ENCODE data around the gene PAPOLB.
A peak's percentile ranks its signal among the peaks of the same experiment; 100 is the strongest.
"Not testable (repeated sequence)": the region's sequence is repeated elsewhere in the genome, so short reads cannot be mapped to it uniquely, and the experiment has no call there.

The PAPOLB gene

DNA sequence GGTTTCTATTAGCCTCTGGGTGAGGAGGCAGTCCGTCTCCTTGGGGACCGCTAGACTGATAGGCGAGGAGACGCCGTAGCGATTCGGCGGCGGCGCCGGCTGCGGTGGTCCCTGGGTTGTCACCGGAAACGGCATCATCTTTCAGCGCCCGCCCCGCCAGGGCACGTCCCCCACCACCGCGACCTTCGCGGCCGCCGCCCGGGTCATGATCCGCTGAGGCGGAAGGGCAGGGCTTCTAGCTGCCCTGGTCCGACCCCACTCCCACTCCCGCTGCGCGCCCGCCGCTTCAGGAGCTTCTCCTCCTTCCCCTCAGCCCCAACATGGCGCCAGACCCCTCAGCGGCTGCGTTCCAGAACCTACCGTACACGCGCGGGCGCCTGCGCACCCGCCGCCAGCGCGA lies at the start of gene PAPOLB:
Gene PAPOLB, minus strand, starts transcription at position 358 of the 400 bp plus-strand sequence. Its CDS starts 220 bp downstream, at position 138.
- DNase-seq (ENCODE audit: insufficient read length, low spot score) (no peak), FAIRE-seq (no peak)

DNA sequence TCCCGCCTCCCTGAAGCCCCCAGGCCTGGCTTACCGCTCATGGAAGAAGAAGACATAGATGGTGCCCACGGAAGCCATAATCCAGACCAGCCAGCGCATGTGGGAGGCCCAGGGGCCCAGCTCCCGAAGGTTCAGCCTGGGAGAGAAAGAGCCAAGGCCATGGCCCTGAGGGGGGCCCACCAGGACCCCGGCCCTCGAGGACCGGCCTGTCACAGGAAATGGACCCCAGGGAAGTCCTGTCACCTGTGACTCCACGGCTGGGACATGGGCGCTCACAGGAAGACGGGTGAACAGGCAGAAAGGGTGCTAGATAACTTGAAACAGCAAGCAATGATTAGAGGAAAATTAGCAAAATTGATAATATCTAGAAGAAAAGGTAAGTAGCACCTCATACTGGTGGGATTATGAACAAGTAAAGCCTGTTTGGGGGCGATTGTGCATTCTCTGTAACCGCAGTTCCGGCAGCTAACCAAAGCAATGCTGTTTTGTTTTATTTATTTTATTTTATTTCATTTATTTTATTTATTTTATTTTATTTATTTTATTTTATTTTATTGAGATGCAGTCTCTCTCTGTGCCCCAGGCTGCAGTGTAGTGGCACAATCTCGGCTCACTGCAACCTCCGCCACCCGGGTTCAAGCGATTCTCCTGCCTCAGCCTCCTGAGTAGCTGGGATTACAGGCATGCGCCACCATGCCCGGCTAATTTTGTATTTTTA lies 49.4 kb upstream of the PAPOLB start:
- no peak for FAIRE-seq
- no peak for DNase-seq (ENCODE audit: insufficient read length, low spot score)

DNA sequence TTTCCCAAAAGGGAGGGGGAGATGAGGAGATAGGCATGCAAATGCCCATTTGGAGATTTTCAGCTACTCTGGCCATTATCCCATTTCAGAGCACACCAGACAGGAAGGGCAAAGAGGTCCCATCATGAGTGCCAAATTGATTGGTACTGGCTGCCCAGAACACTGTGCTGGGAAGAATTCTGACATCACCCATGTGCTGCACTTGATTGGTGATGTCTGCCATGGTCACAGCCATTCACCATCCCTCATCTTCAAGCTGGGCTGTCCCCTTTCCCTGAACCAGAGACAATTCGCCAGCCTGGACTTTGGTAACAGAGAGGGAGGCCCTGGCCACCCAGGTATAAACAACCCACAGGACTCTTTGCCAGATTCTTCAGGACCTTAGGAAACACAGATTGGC lies 44.9 kb upstream of the PAPOLB start:
- FAIRE-seq (no peak), DNase-seq (ENCODE audit: insufficient read length, low spot score) (no peak)

DNA sequence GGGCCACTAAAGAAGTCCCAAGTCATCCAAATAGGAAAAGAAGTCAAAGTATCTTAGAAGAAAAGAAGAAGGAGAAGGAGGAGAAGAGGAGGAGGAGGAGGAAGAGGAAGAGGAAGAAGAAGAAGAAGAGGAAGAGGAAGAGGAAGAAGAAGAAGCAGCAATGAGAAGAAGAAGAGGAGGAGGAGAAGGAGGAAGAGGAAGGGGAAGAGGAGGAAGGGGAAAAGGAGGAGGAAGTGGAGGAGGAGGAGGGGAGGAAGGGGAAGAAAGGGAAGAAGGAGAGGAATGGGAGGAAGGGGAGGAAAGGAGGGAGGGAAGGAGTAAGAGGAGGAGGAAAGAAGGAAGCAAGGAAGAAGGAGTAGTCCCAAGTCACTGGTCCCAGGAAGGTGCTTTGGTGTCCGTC lies 43.3 kb upstream of the PAPOLB start:
- FAIRE-seq: no peak
- DNase-seq (ENCODE audit: insufficient read length, low spot score): no peak

DNA sequence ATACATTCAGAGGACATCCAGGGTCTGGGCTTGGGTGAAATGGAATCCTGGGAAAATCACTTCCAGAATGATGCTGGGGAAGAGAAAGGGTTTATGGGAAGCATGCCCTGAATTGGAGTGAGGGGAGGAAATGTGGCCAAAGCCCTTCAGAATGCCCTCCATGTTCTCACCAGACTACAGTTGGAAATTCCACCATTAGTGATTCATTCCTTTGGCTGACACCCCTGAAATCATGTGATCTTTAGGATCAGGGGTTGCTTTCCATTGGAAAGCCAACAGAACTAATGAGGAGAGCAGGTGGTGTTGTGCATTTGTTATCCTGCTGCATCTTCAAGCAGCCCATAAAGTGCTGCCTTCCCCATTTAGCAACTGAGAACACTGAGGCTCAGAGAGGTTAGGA lies 42.5 kb upstream of the PAPOLB start:
- no peak for FAIRE-seq
- DNase-seq (ENCODE audit: insufficient read length, low spot score): no peak

DNA sequence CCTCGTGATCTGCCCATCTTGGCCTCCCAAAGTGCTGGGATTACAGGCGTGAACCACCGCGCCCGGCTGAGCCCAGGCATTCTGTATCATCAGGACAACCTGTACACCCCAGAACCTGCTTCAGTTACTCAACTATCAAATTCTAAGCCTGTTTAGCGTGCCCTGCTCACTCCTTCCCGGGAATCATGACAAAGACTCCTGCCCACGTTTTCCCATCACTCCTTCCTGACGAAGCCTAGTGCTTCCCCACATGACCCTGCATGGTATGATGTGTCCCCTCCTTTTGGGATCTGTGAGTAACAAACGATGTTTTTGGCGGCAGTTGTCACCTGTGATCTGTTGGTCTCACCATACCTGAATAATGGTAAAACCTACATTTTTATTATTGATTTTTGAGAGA lies 33.9 kb upstream of the PAPOLB start:
- no peak for DNase-seq (ENCODE audit: insufficient read length, low spot score)
- FAIRE-seq: no peak

DNA sequence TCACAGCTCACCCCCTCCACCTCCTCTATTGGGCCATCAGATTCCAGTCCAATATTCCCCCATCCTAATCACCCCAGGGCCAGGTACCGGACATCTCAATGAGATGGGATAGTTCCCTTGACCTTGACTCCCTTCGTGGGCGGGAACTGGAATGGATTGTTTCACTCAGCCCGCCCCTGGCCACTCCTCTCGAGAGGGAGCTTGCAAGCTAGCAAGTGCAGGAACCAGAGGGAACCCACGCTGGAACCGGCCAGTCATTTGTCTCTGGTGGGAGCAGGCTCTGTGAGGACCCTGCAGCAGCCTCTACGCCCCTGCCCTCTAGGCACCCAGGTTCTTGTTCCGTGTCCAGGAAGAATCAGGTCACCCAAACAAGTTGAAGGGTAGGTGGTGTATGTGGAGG lies 32.7 kb upstream of the PAPOLB start:
- DNase-seq (ENCODE audit: insufficient read length, low spot score): no peak
- no peak for FAIRE-seq

DNA sequence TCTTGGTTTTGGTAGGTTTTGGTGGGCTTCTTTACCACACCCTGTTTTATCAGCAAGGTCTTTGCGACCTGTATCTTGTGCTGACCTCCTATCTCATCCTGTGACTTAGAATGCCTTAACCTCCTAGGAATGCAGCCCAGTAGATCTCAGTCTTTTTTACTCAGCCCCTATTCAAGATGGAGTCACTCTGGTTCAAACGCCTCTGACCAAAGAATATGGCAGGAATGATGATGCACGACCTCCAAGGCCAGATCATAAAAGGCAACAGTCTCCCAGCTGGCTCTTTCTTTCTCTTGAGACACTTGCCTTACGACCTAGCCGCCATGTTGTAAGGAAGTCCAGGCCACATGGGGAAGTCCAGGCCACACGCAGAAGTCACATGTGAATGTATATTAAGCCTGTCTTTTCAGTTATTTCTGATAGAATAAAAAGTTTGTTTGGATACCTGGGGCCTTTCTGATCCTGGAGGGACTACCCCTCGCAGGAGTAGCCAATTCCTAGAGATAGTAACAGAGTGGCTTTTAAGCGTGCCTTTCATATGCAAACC lies 32.2 kb upstream of the PAPOLB start:
- FAIRE-seq (no peak), DNase-seq (ENCODE audit: insufficient read length, low spot score) (no peak)

DNA sequence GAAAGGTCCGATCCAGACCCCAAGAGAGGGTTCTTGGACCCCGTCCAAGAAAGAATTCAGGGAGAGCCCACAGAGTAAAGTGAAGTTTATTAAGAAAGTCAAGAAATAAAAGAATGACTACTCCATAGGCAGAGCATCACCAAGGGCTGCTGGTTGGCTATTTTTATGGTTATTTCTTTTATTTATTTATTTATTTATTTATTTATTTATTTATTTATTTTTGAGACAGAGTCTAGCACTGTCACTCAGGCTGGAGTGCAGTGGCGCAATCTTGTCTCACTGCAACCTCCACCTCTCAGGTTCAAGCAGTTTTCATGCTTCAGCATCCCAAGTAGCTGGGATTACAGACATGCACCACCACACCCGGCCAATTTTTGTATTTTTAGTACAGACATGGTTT lies 31.4 kb upstream of the PAPOLB start:
- not testable (repeated sequence) for DNase-seq (ENCODE audit: insufficient read length, low spot score); FAIRE-seq

DNA sequence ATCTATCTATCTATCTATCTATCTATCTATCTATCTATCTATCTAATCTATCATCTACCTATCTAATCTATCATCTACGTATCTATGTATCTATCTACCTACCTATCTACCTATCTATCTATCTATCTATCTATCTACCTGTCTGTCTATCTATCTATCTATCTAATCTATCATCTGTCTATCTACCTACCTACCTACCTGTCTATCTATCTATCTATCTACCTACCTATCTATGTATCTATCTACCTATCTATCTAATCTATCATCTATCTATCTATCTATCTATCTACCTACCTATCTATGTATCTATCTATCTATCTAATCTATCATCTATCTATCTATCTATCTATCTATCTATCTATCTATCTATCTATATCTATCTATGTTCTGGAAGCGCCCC lies 29.7 kb upstream of the PAPOLB start:
- FAIRE-seq; DNase-seq (ENCODE audit: insufficient read length, low spot score): not testable (repeated sequence)

DNA sequence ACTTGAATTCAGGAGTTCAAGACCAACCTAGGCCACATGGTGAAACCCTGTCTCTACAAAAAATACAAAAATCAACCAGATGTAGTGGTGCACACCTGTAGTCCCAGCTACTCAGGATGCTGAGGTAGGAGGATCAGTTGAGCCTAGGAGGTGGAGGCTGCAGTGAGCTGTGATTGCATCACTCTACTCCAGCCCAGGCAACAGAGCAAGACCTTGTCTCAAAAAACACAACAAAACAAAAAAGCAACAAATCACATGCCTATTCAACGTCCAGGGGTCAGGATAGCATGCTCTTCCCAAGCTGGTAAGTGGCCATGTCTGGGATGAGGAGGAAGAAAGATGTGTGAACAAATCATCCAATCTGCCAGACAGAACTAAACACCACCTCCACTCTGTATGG lies 27.9 kb upstream of the PAPOLB start:
- FAIRE-seq: no peak
- no peak for DNase-seq (ENCODE audit: insufficient read length, low spot score)

DNA sequence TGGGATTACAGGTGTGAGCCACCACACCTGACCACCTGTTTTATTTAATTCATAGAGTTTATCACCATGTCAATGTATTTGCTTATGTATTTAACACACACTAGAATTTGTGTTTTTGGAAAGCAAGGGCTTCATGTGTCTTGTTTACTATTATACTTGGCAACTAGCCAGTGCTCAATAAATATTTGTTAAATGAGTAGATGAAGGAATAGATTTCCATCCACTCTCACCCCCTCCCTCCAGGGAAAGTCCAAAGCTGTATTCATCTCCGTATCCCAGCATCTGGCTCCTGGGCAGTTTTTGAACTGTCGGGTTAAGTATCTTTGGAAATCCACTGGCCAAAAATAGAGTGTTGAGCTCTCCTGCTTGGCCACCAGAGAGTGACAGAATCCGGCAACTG lies 26.3 kb upstream of the PAPOLB start:
- FAIRE-seq (no peak), DNase-seq (ENCODE audit: insufficient read length, low spot score) (no peak)

DNA sequence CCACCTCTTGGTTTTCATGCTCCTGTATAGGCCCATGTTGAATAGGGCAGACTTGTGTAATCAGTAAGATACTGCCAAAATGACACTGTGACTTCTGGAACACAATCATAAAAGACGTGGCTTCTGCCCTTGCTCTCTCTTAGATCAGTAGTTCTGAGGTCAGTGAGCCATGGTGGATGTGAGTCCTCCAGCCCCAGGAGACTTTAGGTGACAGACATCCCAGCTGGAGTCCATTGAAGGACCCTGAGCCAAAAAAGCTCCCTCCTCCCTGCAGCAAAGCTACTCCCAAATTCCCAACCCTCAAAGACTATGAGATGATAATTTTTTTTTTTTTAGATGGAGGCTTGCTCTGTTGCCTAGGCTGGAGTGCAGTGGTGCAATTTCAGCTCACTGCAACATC lies 24.8 kb upstream of the PAPOLB start:
- FAIRE-seq (no peak), DNase-seq (ENCODE audit: insufficient read length, low spot score) (no peak)

DNA sequence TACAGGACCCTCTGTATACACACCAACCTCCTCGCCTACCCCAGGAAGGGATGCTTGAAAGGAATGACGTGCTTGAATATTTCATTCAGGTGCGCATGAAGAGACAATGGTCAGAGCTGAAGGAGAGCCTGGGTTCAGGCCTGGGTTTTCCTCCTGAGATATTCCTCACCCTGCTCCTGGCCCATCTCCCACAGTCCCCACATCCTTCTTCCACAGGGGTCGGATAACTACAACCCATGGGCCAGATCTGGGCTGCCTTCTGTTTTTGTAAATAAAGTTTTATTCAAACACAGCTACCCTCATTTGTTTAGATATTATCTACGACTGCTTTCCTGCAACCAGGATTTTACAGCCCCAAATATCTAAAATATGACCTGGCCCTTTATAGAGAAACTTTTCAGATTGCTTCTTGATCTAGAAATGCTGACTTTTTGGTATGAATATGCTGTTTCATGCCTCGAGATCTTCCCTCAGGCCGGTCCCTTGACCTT lies 23.5 kb upstream of the PAPOLB start:
- FAIRE-seq (no peak), DNase-seq (ENCODE audit: insufficient read length, low spot score) (no peak)

DNA sequence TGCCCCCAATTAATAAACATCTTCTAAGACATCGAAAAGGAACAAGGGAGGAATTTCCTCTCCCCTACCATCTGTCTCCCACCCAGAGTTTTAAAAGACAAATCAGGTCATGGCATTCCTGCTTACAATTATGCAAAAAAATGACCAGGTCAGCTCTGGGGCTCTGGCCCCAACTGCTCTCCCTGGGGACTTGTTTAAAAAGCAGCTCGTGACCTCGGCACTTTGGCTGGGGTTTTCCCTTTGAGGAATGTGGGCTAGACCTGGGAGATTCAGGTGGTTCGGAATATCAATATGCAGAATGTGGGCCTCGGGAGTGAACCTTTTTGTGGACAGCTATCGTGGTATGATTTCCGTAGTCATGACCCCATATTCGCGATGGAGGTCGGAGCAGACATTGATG lies 22.3 kb upstream of the PAPOLB start:
- FAIRE-seq (no peak), DNase-seq (ENCODE audit: insufficient read length, low spot score) (no peak)

DNA sequence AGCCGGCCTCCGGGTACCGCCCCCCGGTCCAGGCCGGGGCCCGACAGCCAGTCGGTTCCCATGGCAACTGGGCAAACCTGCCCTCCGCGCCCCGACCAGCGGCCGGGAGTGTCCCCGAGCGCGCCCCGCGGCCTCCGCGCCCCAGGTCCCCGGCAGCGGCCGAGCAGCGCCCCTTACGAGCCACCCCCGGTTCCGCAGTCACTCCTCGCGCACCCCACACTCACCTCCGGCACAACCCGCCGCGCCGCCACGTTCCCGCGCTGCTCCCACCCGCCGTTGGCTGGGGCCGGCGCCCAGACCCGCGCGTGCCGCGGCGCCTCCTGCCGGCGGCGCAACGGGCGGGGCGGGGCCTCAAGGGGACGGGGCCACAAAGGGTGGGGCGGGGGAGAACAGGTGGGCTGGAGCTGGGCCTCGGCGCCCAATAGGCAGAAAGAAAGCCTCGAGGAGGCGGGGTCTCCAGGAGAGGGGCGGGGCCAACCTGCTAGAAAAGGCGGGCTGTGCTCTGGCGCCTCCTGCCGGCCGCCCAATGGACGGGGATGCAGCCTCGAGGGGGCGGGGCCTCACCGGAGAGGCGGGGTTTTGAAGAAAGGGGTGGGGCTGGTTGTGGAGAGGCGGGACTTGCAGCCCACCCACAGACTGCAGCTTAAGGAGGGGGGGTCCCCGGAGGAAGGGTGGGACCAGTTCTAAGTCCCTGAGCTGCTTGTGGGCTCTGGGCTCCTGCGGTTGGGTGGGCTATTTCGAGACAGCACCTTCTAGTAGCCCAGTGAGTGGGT lies 21.7 kb upstream of the PAPOLB start, which contains the start of gene RADIL:
Gene RADIL, minus strand, starts transcription at position 345 of the 773 bp plus-strand sequence. CDS start 5,577 bp downstream, outside the sequence.
- FAIRE-seq: no peak
- peak; percentile 86 for DNase-seq (ENCODE audit: insufficient read length, low spot score)

DNA sequence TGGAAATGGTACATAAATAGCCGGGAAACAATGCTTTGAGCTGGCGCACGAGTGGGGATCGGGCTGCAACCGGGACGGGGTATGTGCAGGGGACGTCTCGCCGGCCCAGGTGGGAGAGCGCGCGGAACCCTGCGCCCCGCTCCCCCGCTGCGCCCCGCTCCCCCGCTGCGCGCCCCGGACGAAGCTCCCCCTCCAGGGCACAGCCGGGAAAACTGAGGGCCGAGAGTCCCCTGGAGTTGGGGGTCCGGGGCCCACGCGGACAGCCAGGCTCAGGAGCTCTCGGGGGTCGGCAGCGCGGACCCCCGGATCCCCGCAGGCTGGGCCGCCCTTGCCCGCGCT lies 21.2 kb upstream of the PAPOLB start:
- DNase-seq (ENCODE audit: insufficient read length, low spot score) (no peak), FAIRE-seq (no peak)

DNA sequence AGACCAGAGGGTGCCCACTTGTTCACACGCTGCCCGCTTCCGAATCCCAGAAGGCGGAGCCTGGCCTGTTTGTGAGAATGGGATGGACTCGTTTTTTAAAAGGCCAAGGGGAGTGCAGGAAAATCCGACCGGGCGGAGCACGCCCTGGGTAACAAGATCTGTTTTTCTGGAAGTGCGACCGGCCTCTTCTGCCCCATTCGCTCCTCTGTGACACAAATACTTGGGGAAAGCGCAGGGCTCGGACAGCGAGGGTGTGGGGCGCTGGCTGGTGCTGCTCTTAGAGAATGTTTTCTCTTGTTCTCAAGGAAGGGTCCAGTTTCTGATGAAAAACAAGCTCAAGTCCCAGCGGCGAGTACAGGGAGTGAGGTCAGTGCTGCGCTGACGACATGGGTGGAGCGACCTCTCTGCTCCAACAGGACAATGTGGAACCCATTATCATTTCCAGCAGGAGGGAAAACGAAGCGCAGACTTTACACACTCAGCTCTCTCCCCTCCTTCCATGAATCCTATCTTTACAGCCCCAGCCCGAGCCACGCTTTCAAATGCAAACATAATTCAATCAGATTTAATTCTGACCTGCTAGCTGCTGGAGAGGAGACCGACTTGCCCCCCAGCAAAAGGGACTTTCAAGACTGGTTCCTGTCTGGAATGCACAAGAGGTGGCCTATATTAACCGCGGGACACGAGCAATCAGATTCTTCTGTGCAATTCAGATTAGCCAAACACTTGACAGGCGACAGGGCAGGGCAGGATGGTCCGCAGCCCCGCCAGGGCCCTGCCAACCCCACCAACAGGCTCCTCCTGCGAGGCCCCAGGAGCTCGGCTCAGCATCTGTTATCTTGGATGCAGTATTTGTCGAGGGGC lies 20.6 kb upstream of the PAPOLB start:
- DNase-seq (ENCODE audit: insufficient read length, low spot score) (no peak), FAIRE-seq (peak; percentile 14)

DNA sequence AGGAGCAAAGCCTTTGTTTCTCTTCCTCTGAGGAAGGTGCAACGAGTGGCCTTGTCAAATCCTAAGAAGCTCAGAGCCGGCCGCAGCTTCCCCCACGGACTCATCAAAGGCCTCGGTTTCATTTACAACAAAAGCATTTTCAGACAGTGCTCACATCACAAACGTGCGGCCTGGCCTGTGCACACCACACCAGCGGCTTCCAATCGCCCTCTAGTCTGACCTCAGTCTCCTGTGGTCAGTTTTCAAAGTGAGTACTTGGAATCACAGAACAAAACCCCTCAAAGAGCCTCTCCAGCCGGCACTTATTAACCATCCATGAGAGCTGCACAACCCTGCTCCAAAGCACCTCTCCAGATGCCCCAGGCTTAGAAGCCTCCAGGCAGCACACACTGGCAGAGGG lies 18.4 kb upstream of the PAPOLB start:
- no peak for FAIRE-seq
- no peak for DNase-seq (ENCODE audit: insufficient read length, low spot score)

DNA sequence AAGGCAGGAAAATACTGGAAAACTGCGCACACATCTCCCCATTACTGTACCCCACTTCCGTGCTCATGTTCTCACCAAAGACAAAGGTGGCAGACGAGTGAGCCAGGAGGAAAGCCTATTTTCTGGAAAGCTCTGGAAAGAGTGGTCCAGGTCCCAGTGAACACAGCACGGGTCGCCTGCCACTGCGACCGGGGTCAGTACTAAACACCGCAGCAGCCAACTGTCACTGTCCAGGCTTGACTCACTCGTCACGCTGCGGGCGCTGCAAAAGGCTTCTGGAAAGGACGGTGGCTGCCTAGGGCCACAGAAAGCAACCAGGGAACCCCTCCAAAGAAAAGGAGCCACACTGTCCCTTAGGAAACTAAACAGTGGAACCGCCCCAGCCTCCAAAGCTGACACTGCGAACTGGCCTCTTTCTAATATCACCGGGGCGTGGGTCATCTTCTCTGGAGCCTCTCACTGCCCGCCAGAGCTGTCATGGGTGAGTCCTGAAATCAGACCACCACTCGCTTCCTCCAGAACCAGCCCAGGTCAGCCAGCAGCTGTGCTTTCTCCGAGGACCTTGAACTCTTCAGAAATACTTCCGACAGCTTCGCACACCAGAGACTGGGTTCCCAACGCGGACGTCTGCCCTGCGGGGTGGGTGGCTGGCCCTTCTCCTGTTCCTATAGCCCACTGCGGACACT lies 17.7 kb upstream of the PAPOLB start:
- FAIRE-seq (no peak), DNase-seq (ENCODE audit: insufficient read length, low spot score) (no peak)
